Stimulated activated CD4-positive, alpha-beta T cell treated with anti-CD3 and anti-CD28 coated beads, Interleukin-2, amount 100 ng/mL, for 48 hours (primary cell): Measurements from ENCODE around the gene TOX2.
A peak's percentile ranks its signal among the peaks of the same experiment; 100 is the strongest.

ENCODE experiments used
- DNase-seq, 2 donors: peaks; one replicate each; pipeline ENCODE4 v3.0.0-alpha.2; 2020

Gene TOX2

GRCh38 chr20:43940518-43941225, 26.0 kb downstream of the TOX2 start:
- no peak for DNase-seq

GRCh38 chr20:43941476-43942200, 27.0 kb downstream of the TOX2 start:
- no peak for DNase-seq

DNA sequence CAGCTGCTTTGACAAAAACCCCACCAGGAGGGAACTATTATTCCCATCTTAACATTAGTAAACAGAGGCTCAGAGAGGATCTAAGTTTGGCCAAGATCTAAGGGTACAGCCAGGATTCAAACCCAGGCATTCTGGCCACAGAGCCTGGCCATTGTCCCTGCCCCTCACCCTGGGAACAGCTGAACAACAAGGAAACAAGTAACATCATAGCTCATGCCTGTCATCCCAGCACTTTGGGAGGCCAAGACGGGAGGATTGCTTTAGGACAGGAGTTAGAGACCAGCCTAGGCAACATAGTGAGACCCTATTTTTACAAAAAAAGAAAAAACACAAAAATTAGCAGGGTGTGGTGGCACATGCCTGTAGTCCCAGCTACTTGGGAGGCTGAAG, 27.5 kb downstream of the TOX2 start:
- DNase-seq = no peak

DNA sequence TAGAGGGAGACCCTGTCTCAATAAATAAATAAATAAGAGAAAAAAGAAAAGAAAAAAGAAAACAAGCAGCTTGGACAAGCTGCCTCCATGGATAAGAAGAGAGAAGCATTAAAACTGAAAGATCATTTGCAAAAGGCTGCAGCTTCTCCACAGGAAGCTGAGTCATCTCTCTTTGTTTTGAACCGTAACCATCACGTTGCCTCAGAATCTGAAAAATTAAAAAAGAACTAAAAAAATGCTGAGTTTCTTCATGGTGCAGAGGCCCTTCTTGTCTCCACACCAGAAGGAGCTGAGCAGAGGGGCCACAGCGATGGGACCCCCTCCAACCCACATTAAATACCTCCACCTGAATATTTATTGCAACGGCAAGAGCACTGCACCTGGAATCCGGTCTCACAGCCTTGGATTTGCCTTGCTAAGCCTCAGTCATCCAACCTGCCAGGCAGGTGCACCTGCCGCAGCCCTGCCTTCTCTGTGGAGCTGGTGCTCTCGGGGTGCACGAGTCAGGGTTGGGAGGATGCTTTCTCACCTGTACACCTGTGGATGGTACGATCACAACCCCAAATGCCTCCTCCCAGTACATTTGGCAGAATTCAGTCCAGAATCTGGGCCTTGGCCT, 28.1 kb downstream of the TOX2 start:
- DNase-seq = no peak

GRCh38 chr20:43943725-43944124, 29.1 kb downstream of the TOX2 start:
- DNase-seq = no peak

DNA sequence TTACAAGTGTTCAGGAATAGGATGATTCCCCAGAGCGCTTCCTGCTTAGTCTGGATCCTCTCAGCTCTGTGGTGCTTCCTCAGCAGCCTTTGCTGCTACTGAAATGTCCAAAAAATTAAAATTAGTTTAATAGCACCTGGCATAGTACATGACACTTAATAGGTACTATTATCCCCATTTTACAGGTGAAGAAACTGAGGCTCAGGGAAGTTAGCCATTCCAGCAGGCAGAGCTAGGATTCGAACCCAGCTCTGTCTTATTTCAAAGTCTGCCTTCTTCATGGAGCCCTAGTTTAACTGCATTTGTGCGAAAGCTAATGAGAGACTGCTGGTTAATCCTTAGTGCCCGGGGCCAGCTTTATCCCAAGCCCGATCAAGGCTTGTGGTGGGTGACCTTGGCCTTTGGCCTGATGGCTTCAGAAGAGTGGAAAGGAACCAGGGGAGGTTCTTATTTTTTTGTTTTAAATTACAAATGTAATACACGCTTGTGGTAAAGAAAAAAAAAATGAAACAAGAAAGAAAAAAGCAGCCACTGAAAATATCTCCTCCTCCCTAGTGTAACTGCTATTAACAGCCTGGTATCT, 30.1 kb downstream of the TOX2 start:
- DNase-seq = no peak

DNA sequence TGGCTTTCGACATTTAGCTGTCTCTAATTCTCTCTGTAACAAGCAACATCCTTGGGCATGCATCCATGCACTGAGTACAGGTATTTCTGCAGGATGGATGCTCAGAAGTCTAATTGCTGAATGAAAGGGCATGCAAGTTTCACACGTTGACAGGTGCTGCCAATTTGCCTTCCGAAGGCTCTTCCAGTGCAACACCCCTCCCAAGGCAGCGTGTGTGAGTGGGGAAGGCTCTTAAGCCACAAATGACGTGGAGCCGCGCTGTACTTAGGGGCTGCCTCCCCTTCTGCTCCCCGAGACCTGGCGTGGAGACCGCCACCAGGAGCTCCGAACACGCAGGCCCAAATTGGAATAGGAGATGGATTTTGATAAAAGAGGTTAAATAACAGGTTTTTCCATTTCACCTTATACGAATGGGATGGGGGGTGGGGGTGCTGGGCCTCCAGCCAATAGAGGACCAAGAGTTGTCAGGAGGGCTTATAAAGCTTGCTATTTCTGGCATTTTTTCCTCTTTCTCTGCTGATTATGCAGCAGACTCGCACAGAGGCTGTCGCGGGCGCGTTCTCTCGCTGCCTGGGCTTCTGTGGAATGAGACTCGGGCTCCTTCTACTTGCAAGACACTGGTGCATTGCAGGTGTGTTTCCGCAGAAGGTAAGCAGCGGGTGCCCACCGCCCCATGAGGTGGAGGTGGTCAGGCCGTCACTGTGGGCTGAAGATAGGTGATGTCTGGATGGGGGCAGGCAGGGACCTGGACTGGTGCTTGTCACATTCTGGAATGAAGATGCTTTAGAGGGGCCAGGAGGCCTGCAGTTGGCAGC, 30.9 kb downstream of the TOX2 start:
- no peak for DNase-seq

DNA sequence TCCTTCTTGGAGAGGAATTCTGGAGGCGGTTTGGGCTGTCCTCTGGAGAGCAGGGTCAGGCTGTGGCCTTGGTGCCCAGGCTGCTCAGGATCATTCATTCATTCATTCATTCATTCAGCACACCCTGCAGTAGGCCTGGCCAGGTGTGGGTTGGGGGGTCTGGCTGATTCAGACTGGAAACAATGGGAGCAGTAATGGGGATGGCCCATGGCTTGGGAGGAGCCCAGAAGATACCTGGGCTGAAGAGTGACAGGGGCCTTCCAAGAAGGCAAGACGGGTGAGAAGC, 31.5 kb downstream of the TOX2 start:
- no peak for DNase-seq

- no peak for DNase-seq
Measured at GRCh38 chr20:43946659-43947315, 32.1 kb downstream of the TOX2 start.

DNA sequence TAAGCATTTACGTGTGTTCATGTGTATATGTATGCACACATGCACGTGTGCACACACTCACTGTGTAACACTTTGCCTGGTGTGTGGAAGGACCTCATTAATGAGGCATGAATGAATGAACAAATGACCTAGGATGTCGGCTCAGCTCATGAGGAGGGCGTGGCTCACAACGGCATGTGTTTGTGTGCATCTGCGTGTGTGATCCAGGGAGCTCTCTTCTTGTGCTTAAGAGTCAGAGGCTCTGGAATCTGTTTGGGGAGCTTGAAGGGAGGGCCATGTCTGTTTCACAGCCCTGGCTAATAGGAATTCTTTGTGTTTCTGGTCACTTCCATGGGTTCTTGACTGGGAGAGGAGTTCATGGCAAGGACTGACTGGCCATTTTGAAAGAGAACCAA, 32.7 kb downstream of the TOX2 start:
- DNase-seq = no peak

DNA sequence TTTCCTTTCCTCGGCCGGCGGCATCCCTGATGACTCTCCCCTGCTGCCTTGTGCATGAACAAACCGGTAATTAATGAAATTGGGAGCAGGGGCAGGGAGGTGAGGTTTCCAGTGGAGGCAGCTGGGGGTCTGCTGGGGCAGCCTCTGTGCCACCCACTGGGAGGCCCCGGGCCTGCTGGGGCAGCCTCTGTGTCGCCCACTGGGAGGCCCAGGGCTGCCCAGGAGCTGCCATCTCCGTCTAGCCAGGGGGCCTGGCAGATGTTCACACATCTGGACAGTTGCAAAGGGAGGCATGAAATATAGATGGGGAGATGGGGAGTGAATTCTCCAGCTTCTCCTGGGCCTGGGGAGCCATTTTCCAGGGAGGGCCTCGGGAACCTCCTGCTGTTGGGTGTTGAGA, 33.8 kb downstream of the TOX2 start:
- DNase-seq = no peak

DNA sequence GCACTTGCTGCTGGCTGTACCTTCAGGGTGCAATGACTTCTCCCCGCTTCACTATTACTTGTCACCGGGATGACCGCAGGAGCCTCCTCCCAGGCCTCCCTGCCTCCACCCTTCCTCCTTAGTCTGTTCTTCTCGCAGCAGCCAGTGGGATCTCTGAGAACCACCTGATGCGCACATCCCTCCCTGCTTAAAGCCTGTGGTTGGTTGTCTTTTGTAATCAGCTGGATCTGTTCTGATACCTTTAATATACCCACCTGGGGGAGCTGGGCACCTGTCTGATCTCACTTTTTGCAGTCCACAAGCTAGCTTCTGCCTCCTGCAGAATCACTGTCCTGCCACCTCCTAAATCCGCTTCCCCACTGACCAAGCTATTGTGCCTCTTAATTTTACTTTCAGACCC, 34.6 kb downstream of the TOX2 start:
- DNase-seq = no peak

DNA sequence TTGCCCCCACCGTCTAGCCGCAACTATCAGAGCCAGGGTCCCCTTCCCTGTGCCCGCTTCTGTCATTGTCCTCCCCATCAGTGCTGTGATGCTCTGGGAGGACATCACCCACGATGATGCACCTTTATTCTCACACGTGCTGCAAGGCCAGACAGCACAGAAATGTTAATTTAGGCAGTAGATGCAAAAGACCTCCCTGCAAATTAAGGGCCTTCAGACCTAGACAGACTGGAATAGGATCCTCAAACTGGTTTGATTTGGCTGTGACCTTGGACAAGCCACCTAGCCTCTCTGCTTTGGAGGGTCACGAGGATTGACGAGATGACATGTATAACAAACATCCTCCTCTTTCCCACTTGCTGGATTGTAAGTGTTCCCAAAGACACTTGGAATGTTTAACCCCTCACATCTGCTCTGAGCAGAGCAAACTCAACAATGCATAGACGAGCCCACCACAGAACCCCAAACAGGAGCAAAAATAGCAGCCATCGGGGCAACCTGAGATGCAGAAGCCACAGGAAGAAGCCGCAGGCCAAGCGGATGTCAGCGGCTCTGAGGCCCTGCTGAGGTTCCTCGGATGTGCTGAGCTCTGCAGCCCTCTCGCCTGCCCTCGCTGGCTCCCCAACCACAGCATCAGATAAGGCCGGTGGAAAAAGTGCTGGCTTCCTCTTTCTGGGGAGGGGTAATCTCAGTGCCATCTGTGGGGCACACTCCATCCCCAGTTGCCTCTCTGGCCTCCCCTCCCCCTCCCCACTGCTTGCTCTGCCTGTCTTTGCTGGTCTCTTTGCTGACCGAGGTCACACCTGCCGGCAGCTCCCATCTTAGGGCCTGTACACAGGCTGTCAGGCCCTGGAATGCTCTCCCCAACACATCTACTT, 35.3 kb downstream of the TOX2 start:
- peak; percentile 49 for DNase-seq

DNA sequence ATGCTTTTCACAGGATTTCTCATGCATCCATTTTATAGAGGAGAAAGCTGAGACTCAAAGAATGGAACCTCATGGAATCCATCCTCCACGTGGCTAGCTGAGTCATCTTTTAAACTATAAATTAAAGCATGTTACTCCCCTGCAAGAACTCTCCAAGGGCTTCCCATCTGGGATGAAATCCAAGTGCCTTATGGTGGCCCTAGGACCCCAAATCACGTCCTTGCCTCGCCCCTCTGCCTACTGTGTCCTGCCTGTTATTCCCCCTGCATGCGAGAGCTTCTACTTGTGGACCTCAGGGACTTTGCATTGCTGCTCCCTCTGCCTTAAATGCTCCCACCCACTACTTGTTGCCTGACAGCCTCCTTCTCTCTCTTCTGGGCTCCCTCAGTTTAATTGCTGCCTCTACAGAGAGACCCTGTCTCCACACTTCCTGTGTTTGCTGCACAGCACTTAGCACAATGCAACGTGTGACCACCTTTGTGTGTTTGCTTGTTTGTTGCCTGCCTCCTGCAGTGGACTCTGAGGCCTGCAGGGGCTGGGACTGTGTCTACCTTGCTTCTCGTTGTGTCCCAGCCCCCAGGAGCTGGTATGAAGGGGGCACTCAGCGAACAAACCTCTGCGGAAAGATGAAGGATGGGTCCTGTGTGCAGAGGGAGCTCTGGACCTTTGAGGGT, 39.4 kb downstream of the TOX2 start:
- no peak for DNase-seq

GRCh38 chr20:43954704-43955061, 40.0 kb downstream of the TOX2 start:
- no peak for DNase-seq

GRCh38 chr20:43955062-43955749, 40.6 kb downstream of the TOX2 start:
- DNase-seq = peak in 1 of 2 donors; percentile 28

DNA sequence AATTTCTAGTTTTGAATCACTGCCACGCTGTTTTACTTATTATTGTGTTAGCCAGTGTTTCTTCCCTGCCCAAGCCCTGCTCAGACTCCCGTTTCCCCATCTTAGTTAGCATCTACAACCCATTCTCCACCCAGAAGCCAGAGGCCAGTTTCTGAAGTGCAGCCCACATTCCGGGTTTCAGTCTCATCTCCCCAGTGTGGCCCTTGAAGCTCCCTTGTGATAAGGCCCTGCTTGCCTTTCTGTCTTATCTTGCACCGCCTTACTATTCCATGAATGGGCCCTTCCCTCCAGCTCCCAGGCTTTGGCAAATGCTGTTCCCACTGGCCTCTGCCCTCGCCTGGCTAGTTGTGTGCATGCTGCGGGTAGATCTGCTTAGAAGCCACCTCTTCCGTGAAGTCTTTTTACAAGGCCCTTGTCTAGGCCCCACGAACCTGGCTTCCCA, 41.1 kb downstream of the TOX2 start:
- DNase-seq = no peak

DNA sequence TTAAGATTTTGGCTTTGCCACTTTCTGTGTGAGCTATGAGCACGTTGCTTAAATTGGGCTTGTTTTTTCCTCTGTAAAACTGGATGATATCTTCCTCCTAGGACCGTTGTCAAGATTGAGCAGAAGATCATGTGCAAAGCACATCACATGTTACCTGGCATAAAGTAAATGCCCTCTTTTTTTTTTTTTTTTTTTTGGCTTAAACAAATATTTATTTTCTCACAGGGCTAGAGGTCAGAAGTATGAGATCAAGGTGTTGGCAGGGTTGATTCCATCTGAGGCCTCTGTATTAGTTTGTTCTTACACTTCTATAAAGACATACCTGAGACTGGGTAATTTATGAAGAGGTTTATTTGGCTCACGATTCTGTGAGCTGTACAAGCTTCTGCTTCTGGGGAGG, 42.7 kb downstream of the TOX2 start:
- DNase-seq = no peak

- no peak for DNase-seq
Measured at GRCh38 chr20:43958626-43959025, 44.0 kb downstream of the TOX2 start.
